HG03378 (cell line): Measurements from ENCODE around the gene PLAC8.
"Not testable (repeated sequence)": the region's sequence is repeated elsewhere in the genome, so short reads cannot be mapped to it uniquely, and the experiment has no call there.

ENCODE experiments used
- ATAC-seq: cut with Tn5 transposase; IDR thresholded peaks from one replicate; pipeline ENCODE4 v1.9.1; 2021; ENCODE audit warnings: mild to moderate bottlenecking, moderate library complexity; ENCODE audit not compliant: unreplicated experiment

The PLAC8 gene, protein sequence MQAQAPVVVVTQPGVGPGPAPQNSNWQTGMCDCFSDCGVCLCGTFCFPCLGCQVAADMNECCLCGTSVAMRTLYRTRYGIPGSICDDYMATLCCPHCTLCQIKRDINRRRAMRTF

DNA sequence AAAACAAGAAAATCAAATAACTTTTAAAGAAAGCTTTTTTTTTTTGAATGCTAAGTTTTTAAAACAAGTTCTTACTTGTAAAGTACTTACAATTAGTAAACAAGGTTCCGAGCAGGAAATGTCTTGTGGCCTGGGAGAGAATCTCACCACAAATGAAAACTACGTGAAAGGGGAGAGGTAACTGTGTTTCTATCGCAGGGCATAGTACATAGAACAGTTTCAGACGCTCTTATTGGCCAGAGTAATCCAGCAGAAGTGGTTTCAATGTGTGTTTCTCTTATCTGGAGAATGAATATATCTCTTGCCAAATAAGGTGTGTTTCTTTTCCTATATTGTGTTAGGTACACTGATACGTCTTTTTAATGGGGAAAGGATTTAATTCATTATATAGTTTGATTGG, at the start of gene PLAC8:
Gene PLAC8 (minus strand): TSS at position 154 of the 400 bp plus-strand sequence. CDS start 6,808 bp downstream, outside the sequence.
- ATAC-seq: peak; percentile 67

- no peak for ATAC-seq
Observed at GRCh38 chr4:83153417-83153816, 38.9 kb upstream of the PLAC8 start.

DNA sequence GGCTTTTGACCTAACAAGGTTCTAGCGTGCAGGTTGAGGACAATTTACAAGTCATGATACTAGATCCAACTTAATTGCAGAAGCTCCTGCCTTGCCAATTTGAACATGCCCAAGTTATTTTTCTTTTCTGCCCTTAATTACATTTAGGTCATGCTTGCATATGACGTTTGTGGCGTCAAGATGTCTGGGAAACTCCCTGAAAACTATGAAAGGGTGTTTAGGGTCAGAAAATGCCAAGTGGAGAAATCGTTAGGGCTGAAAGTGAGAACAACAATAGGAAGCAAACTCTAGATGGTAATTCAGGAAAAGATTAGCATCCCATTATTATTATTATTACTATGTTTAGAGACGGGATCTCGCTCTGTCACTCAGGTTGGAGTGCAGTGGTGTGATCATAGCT, 38.2 kb upstream of the PLAC8 start:
- ATAC-seq: no peak

DNA sequence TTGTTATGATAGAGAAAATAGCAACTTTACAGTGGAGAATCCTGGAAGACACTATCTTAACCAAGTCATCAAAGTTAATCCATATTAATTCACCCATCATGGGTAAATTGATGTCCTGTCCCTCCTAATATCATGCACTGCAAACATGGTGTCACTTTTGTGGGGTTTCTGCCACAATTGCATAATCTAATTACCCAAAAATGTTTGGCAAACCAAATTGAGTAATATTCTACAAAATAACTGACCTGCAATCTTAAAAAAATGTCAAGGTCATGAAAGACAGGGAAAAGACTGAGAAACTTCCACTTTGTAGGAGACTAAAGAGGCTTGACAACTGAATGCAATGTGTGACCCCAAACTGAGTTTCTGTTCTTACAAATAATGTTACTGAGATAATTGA, 37.1 kb upstream of the PLAC8 start:
- no peak for ATAC-seq

DNA sequence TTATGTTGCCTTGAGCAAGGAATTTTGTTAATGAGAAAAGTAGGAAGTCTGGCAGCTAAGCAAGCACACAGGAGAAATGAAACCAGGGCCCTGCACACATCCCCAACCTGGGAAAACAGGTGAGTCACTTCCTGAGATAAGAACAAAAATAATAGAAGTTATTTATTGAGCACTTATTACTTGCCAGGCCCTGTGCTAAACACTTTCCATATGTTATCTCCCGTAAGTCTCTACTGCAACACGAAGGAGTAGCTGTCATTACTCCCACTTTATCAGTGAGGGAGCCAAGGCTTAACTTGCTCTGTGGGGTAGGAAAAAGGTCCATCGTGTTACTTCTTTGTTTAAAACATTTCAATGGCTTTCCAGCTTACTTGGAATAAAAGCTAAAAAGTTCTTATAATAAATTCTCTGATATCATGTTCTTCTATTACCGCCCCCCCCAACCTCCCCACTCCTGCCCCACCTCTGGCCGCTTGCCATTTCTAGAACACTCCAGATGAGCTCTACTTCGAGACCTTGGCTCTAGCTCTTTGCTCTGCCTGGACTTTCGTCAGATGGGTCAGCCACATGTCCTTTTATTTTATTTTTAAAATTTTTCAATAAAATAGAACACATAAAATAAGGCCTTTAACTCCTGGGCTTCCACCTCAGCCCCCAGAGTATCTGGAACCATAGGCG, 36.3 kb upstream of the PLAC8 start:
- no peak for ATAC-seq

GRCh38 chr4:83149865-83150652, 35.5 kb upstream of the PLAC8 start:
- ATAC-seq: no peak

- ATAC-seq: no peak
Observed at GRCh38 chr4:83146841-83147240, 32.3 kb upstream of the PLAC8 start.

- ATAC-seq: not testable (repeated sequence)
Observed at GRCh38 chr4:83145776-83146175, 31.2 kb upstream of the PLAC8 start.

DNA sequence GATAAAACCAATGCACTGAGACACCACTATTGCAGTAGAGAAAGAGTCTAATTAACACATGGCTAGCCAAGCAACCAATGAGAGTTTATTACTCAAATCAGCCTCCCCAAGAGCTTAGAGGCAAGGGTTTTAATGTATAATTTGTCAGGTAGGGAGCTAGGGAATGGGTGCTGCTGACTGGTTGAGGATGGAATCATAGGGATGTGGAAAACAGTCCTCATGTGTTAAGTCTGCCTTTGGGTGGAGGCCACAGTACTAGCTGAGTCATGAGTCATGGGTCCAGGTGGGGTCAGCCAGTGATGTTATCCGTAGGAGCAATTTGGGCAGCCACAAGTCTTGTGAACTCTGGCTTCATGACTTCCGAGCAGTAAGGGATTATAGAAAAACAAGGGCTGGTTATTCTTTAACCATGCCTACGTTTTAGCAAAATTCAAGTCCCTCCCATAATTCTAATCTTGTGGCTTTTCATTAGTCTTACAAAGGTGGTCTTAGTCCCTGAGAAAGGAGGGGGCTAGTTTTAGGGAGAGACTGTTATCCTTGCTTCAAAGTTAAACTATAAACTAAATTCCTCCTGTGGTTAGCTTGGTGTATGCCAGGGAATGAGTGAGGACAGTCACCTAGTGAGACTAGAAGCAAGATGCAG, 25.1 kb upstream of the PLAC8 start:
- ATAC-seq: no peak

- no peak for ATAC-seq
Observed at GRCh38 chr4:83138946-83139345, 24.4 kb upstream of the PLAC8 start.

DNA sequence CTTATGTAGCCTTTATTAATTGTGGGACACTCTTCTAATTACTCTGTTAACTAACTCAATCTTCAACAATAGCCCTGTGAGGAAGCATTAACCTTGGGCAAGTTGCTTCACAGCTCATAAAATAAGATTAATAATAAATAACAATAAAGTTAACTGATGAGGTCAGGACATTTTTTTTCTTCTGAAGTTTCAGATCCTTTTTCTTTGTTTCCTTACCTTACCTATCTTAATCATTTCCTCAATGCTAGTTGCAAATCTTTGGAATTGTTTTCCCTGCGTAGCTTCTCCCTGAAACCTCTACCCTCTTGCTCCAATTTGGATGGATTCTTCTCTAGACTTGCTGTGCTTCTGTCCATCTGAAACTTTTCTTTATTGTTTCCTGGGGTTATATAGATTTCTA, 17.5 kb upstream of the PLAC8 start:
- no peak for ATAC-seq

GRCh38 chr4:83129264-83129663, 14.7 kb upstream of the PLAC8 start:
- ATAC-seq: no peak

DNA sequence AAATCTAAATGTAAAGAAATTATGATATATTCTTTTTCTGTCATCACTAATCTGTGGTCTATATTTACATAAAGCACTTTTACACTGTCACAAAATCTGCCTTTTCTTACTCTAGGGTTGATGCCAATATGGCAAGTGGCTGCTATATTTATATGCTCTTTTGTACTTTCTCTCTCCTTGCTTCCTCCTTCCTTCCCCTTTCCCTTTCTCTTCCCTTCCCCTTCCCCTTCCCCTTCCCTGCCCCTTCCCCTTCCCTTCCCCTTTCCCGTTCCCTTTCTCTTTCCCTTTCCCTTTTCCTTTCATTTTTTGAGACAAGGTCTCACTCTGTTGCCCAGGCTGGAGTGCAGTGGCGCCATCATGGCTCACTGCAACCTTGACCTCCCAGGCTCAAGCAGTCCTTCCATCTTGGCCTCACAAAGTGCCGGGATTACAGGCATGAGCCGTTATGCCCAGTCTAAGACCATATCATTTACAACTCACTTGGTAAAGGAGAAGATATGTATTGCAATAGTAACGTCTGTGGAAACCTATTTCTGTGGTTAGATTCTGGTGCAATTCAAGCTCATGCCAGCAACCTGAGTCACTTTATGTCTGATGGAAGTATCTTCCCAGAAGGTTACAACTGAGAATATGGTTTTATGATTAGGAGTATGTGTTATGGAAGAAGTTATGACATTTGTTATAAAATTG, 13.9 kb upstream of the PLAC8 start:
- no peak for ATAC-seq

- no peak for ATAC-seq
Observed at GRCh38 chr4:83125738-83126141, 11.2 kb upstream of the PLAC8 start.

DNA sequence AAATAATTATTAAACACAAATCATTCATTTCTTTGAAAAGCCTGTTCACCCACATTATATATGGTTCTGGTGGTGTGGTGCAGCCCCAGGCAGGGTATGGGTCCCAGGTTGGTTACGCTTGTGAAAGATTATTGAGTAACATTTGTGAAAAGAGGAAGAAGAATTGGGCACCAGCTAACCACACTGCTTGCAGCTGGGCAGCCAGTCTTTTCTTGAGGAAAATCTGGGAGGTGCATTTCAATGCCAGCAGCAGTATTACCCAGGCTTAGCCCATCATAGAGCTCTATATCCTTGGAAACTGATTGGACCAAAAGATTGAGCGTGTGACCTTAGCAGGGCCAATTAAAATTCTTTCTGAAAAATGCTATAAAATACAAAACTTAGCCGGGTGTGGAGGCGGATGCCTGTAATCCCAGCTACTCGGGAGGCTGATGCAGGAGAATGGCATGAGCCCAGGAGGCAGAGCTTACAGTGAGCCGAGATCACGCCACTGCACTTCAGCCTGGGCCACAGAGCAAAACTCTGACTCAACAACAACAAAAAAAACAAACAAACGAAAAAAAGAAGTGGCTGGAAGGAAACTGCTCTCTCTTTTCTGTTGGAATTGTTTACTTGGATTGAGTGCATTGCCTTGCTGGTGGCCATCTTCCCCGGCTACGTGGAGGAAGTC, 9.7 kb upstream of the PLAC8 start:
- ATAC-seq: peak; percentile 72

GRCh38 chr4:83121246-83121645, 6.7 kb upstream of the PLAC8 start:
- ATAC-seq: no peak

DNA sequence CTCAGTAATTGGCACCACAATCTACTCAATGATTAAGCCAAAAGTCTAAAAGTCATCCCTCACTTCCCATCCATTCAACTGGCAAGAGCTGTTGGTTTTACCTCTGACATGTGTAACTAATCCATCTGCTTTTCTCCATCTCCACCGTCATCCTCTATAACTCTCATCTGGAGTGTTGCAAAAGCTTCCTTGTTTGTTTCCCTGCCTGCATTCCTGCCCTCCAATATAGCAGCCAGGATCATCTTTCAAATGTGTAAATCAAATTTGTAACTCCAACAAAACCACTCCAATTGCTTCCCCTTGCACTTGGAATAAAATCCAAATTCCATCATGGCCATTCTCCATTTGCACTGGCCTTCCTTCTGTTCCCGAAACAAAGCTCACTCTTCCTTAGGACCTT, 4.3 kb upstream of the PLAC8 start:
- ATAC-seq: no peak

DNA sequence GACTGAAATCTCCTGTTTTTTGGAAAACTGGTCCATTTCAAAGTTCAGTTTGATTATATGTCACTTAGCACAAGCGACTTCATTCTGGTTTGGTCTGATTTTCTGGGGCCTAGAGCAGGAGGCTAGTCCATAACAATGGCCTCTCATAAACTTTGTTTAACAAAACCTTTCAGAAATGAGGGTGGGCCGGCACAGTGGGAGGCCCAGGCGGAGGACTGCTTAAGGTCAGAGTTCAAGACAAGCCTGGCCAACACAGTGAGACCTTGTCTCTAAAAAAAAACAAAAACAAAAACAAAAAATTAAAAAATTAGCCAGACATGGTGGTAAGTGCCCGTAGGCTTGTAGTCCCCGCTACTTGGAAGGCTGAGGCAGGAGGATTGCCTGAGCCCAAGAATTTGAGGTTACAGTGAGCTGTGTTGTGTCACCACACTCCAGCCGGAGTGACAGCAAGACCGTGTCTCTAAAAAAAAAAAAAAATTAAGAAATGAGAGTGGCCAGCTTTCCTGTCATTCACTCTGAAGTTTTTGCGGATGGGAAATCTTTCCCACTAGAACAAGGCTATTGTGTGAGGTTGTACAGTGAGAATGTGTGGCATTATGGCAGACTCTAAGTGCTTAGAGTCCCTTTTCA, 1.2 kb upstream of the PLAC8 start:
- no peak for ATAC-seq

DNA sequence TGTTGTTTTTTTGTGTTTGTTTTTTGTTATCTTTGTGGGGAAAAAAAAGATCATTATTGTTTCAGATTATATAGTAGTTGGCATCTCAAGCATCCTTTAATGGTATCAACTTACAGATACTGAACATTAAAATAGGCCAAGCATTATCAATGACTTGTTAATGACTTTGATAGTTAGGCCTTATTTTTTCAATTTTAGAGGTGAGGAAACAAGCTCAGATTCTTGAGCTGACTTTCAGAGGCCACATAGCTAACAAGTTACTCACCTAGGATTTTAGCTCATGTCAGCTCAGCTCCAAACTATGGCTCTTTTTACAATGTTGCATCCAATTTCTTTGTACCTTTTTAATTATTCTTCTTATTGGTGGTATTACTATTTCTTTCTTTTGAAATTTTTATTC, 471 bp upstream of the PLAC8 start:
- ATAC-seq: no peak

GRCh38 chr4:83113429-83113786, 1.1 kb downstream of the PLAC8 start:
- no peak for ATAC-seq
